Measurements from ENCODE around the gene EVI5. TPM values are rescaled to one million over a fixed set of nuclear protein-coding genes. Genes with fewer than 3 reads are reported as not detected.

EVI5 gene
- total RNA-seq, 1 experiment from 2014 or later = 11.4 TPM

DNA sequence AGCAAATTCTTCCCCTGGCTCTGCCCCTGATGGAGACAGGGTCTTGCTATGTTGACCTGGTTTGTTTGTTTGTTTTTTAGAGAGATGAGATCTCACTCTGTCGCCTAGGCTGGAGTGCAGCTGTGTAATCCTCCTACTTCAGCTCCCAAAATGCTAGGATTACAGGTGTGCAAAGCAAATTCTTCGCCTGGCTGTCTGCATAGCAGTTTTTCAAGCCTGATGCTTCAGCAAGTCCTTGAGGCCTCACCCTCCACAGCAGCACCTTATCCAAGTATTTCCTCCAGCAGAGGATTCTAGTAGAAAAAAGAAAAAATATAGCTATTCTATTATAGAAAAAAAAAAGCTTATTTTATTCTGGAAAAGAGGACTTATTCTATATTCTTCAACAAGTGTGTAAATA is 31.8 kb upstream of the EVI5 start:
- DNase-seq (ENCODE audit: low spot score) (no peak), ATAC-seq (no peak)
- H3K27ac Mint-ChIP-seq = no peak overlapping the region
- CTCF ChIA-PET = interaction anchor here (1.6 kb wide), 1 partner anchor 506 kb away, joined by 3 read pairs; no protein-coding TSS in a partner anchor
- POLR2A ChIA-PET = no interaction called here
- no peak for TF ChIP-seq IRF2 (CRISPR knock-in tag; IDR thresholded peaks at IDR 0.05; ENCODE audit: borderline replicate concordance, low read depth)
- no peak for TF ChIP-seq NFE2L1 (CRISPR knock-in tag; IDR thresholded peaks at IDR 0.05)
- no peak for TF ChIP-seq FOXJ3 (CRISPR knock-in tag; IDR thresholded peaks at IDR 0.05; ENCODE audit: borderline replicate concordance)
- no peak for TF ChIP-seq EMX1 (CRISPR knock-in tag; IDR thresholded peaks at IDR 0.05)
- TF ChIP-seq, protein P1, sequence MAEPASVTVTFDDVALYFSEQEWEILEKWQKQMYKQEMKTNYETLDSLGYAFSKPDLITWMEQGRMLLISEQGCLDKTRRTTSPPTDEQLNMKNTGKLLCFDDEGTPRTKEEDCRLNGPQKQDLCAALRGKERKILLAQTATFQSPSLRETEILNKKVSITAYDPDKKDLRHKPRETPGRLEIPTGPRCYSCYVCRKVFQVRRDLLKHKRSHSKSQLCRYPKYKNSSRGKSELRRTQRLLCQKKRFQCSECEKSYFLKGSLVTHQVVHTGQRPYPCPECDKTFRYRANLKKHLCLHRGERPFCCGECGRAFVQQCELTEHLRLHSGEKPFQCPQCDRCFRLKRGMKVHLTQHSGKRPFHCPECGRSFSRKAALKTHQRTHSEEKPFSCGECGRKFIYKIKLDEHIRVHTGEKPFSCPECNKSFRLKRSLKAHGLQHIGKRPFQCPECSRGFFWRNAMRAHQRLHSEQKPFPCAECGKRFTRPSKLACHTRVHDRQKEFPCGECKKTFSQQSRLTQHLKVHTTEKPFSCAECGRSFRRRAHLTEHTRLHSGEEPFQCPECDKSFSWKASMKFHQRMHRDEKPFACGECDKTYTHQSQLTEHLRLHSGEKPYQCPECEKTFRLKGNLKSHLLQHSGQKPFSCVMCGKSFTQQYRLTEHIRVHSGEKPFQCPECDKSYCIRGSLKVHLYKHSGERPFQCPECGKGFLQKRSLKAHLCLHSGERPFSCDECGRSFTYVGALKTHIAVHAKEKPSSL (CRISPR knock-in tag; conservative IDR thresholded peaks at IDR 0.05) = no peak
- TF ChIP-seq SMAD3 (CRISPR knock-in tag; IDR thresholded peaks at IDR 0.05; ENCODE audit: borderline replicate concordance) = no peak
- no peak for TF ChIP-seq CBFB (CRISPR knock-in tag; IDR thresholded peaks at IDR 0.05; ENCODE audit: low read depth)
- TF ChIP-seq, protein P2, sequence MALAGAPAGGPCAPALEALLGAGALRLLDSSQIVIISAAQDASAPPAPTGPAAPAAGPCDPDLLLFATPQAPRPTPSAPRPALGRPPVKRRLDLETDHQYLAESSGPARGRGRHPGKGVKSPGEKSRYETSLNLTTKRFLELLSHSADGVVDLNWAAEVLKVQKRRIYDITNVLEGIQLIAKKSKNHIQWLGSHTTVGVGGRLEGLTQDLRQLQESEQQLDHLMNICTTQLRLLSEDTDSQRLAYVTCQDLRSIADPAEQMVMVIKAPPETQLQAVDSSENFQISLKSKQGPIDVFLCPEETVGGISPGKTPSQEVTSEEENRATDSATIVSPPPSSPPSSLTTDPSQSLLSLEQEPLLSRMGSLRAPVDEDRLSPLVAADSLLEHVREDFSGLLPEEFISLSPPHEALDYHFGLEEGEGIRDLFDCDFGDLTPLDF (CRISPR knock-in tag; IDR thresholded peaks at IDR 0.05) = no peak
- no peak for TF ChIP-seq ZNF219 (CRISPR knock-in tag; IDR thresholded peaks at IDR 0.05; ENCODE audit: borderline replicate concordance)
- TF ChIP-seq ZBTB21 (CRISPR knock-in tag; IDR thresholded peaks at IDR 0.05; ENCODE audit: borderline replicate concordance) = no peak
- no peak for TF ChIP-seq ZNF263 (CRISPR knock-in tag; IDR thresholded peaks at IDR 0.05; ENCODE audit: low read depth)
- H3K4me1 Mint-ChIP-seq = peaks cover 2% of the 10 kb centered on the region; the same call in 1 of the 2 replicates
- no peak overlapping the region for H3K4me3 Mint-ChIP-seq
- H3K36me3 Mint-ChIP-seq = no peaks in the 10 kb centered on the region
- H3K9me3 Mint-ChIP-seq = no peaks in the 10 kb centered on the region
- no peaks in the 10 kb centered on the region for H3K27me3 Mint-ChIP-seq (ENCODE audit: low read depth)

DNA sequence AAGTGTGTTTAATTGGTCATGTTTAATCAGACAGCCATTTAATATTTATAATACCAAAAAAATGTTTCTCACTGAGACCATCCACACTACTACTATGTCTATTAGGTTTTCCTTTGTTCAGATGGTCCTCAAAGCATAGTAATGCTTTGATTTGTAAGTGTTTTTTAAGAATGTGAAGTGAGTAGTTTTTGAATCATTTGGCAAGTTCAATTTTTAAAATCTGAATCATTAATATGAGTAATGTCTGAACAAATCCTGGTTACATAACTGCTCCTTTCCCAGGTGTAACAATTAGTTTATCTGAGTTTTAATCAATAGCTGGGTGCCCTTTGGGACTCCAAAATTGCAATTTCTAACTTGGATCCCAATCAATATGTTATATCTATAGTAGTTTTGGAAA is 23.5 kb upstream of the EVI5 start:
- Mint-ChIP-seq H3K27me3 (ENCODE audit: low read depth) (no peaks in the 10 kb centered on the region), H3K4me1 (peaks cover 6% of the 10 kb centered on the region; the same call in 1 of the 2 replicates), H3K36me3 (no peaks in the 10 kb centered on the region), H3K9me3 (no peaks in the 10 kb centered on the region), H3K27ac (no peak overlapping the region), H3K4me3 (no peak overlapping the region)
- ChIA-PET CTCF (interaction anchor here (0.8 kb wide), 1 partner anchor 10 kb away, joined by 4 read pairs; no protein-coding TSS in a partner anchor), POLR2A (no interaction called here)
- DNase-seq (ENCODE audit: low spot score) (no peak), ATAC-seq (no peak)
- TF ChIP-seq, protein P3, sequence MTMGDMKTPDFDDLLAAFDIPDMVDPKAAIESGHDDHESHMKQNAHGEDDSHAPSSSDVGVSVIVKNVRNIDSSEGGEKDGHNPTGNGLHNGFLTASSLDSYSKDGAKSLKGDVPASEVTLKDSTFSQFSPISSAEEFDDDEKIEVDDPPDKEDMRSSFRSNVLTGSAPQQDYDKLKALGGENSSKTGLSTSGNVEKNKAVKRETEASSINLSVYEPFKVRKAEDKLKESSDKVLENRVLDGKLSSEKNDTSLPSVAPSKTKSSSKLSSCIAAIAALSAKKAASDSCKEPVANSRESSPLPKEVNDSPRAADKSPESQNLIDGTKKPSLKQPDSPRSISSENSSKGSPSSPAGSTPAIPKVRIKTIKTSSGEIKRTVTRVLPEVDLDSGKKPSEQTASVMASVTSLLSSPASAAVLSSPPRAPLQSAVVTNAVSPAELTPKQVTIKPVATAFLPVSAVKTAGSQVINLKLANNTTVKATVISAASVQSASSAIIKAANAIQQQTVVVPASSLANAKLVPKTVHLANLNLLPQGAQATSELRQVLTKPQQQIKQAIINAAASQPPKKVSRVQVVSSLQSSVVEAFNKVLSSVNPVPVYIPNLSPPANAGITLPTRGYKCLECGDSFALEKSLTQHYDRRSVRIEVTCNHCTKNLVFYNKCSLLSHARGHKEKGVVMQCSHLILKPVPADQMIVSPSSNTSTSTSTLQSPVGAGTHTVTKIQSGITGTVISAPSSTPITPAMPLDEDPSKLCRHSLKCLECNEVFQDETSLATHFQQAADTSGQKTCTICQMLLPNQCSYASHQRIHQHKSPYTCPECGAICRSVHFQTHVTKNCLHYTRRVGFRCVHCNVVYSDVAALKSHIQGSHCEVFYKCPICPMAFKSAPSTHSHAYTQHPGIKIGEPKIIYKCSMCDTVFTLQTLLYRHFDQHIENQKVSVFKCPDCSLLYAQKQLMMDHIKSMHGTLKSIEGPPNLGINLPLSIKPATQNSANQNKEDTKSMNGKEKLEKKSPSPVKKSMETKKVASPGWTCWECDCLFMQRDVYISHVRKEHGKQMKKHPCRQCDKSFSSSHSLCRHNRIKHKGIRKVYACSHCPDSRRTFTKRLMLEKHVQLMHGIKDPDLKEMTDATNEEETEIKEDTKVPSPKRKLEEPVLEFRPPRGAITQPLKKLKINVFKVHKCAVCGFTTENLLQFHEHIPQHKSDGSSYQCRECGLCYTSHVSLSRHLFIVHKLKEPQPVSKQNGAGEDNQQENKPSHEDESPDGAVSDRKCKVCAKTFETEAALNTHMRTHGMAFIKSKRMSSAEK (CRISPR knock-in tag; IDR thresholded peaks at IDR 0.05; ENCODE audit: borderline replicate concordance) = no peak
- TF ChIP-seq TEAD1 (CRISPR knock-in tag; IDR thresholded peaks at IDR 0.05) (no peak), CREB1 (CRISPR knock-in tag; IDR thresholded peaks at IDR 0.05) (no peak), GTF2I (CRISPR knock-in tag; conservative IDR thresholded peaks at IDR 0.05) (no peak), NR1H2 (CRISPR knock-in tag; IDR thresholded peaks at IDR 0.05) (no peak), CBFB (CRISPR knock-in tag; IDR thresholded peaks at IDR 0.05; ENCODE audit: low read depth) (no peak), NFE2L1 (CRISPR knock-in tag; IDR thresholded peaks at IDR 0.05) (no peak)
- TF ChIP-seq, protein P4, sequence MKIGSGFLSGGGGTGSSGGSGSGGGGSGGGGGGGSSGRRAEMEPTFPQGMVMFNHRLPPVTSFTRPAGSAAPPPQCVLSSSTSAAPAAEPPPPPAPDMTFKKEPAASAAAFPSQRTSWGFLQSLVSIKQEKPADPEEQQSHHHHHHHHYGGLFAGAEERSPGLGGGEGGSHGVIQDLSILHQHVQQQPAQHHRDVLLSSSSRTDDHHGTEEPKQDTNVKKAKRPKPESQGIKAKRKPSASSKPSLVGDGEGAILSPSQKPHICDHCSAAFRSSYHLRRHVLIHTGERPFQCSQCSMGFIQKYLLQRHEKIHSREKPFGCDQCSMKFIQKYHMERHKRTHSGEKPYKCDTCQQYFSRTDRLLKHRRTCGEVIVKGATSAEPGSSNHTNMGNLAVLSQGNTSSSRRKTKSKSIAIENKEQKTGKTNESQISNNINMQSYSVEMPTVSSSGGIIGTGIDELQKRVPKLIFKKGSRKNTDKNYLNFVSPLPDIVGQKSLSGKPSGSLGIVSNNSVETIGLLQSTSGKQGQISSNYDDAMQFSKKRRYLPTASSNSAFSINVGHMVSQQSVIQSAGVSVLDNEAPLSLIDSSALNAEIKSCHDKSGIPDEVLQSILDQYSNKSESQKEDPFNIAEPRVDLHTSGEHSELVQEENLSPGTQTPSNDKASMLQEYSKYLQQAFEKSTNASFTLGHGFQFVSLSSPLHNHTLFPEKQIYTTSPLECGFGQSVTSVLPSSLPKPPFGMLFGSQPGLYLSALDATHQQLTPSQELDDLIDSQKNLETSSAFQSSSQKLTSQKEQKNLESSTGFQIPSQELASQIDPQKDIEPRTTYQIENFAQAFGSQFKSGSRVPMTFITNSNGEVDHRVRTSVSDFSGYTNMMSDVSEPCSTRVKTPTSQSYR (CRISPR knock-in tag; IDR thresholded peaks at IDR 0.05) = no peak
- TF ChIP-seq, protein P5, sequence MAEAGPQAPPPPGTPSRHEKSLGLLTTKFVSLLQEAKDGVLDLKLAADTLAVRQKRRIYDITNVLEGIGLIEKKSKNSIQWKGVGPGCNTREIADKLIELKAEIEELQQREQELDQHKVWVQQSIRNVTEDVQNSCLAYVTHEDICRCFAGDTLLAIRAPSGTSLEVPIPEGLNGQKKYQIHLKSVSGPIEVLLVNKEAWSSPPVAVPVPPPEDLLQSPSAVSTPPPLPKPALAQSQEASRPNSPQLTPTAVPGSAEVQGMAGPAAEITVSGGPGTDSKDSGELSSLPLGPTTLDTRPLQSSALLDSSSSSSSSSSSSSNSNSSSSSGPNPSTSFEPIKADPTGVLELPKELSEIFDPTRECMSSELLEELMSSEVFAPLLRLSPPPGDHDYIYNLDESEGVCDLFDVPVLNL (CRISPR knock-in tag; IDR thresholded peaks at IDR 0.05; ENCODE audit: borderline replicate concordance, low read depth) = no peak
- TF ChIP-seq, protein P6, sequence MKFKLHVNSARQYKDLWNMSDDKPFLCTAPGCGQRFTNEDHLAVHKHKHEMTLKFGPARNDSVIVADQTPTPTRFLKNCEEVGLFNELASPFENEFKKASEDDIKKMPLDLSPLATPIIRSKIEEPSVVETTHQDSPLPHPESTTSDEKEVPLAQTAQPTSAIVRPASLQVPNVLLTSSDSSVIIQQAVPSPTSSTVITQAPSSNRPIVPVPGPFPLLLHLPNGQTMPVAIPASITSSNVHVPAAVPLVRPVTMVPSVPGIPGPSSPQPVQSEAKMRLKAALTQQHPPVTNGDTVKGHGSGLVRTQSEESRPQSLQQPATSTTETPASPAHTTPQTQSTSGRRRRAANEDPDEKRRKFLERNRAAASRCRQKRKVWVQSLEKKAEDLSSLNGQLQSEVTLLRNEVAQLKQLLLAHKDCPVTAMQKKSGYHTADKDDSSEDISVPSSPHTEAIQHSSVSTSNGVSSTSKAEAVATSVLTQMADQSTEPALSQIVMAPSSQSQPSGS (CRISPR knock-in tag; IDR thresholded peaks at IDR 0.05; ENCODE audit: borderline replicate concordance, low read depth) = no peak
- TF ChIP-seq, protein P2 (CRISPR knock-in tag; IDR thresholded peaks at IDR 0.05) = no peak
